ENCODE data around the gene PHLDB2. TPM values are rescaled to one million over a fixed set of nuclear protein-coding genes. Genes with fewer than 3 reads are reported as not detected.

Gene PHLDB2
- total and polyA plus RNA-seq, 11 donors, result 59.0 to 280 (median 115) TPM

DNA sequence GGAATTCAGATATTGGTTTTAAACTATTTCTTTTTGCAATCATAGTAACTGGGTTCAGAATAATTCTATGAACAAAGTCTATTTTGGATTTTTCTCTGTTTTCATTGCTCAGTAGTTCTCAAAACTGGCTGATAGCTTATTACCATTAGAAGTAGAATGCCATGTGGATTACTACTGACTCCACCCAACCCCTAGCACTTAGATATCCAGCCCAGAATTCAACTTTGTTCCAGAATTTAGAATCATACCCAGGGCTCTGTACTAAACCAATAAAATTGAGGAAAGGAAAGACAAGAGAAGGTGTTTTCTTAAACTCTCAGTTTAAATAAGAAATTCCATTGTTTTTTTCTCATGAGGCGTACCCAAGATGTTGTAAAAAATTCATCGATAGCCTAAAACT lies 80.8 kb downstream of the PHLDB2 start:
- peaks cover 0 to 14% (median 0%) of the 10 kb centered on the region in 12 donors for H3K4me1 ChIP-seq
- WGBS, 4 donors, result 90 to 97% (median 96%) methylated on average over 2 of the region's 2 CpGs
- intact Hi-C loops (cut with DNase I), result no loop called here
- peaks cover 0 to 99% (median 46%) of the 10 kb centered on the region in 9 donors for H3K36me3 ChIP-seq
- H3K4me3 ChIP-seq, result no peak overlapping the region
- H3K27ac ChIP-seq, result no peak overlapping the region
- DNase-seq (no peak), ATAC-seq (no peak)
- H3K9me3 ChIP-seq, result no peaks in the 10 kb centered on the region
- TF ChIP-seq, protein P1, sequence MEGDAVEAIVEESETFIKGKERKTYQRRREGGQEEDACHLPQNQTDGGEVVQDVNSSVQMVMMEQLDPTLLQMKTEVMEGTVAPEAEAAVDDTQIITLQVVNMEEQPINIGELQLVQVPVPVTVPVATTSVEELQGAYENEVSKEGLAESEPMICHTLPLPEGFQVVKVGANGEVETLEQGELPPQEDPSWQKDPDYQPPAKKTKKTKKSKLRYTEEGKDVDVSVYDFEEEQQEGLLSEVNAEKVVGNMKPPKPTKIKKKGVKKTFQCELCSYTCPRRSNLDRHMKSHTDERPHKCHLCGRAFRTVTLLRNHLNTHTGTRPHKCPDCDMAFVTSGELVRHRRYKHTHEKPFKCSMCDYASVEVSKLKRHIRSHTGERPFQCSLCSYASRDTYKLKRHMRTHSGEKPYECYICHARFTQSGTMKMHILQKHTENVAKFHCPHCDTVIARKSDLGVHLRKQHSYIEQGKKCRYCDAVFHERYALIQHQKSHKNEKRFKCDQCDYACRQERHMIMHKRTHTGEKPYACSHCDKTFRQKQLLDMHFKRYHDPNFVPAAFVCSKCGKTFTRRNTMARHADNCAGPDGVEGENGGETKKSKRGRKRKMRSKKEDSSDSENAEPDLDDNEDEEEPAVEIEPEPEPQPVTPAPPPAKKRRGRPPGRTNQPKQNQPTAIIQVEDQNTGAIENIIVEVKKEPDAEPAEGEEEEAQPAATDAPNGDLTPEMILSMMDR (IDR thresholded peaks at IDR 0.05), result no peak
- no peaks in the 10 kb centered on the region for H3K27me3 ChIP-seq

DNA sequence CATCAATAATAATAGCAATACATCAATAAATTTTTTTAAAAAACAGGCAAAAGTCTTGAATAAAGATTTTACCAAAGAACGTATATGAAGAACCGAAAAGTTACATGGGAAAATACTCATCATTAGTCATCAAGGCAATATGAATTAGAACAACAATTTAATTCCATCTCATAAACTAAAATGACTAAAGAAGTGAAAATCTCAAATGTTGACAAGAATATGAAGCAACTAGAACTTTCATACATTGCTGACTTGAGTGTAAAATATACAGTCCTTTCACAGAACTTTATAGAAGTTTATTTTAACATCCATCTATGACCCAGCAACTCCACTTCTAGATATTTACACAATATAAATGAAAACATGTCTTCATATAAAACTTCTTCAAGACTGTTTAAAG lies 84.5 kb downstream of the PHLDB2 start:
- intact Hi-C loops (cut with DNase I), result no loop called here

GRCh38 chr3:111944372-111944771 lies 85.3 kb downstream of the PHLDB2 start:
- no peaks in the 10 kb centered on the region for H3K9me3 ChIP-seq
- peaks cover 0 to 6% (median 0%) of the 10 kb centered on the region in 12 donors for H3K4me1 ChIP-seq
- WGBS, 4 donors, result 87 to 99% (median 96%) methylated on average over 4 of the region's 4 CpGs
- no peaks in the 10 kb centered on the region for H3K27me3 ChIP-seq
- intact Hi-C loops (cut with DNase I), result no loop called here
- DNase-seq, result no peak
- H3K36me3 ChIP-seq, result peaks cover 0 to 100% (median 49%) of the 10 kb centered on the region in 9 donors
- ATAC-seq, result no peak
- no peak overlapping the region for H3K4me3 ChIP-seq
- no peak for TF ChIP-seq POLR2A (IDR thresholded peaks at IDR 0.05)
- TF ChIP-seq, protein P1 (IDR thresholded peaks at IDR 0.05), result no peak
- no peak overlapping the region for H3K27ac ChIP-seq

More for the DNA sequence above, 84.5 kb downstream of the PHLDB2 start:
- H3K4me1 ChIP-seq, result peaks cover 0 to 6% (median 0%) of the 10 kb centered on the region in 12 donors
- H3K27me3 ChIP-seq, result no peaks in the 10 kb centered on the region
- no peaks in the 10 kb centered on the region for H3K9me3 ChIP-seq
- no peak for ATAC-seq
- 90 to 96% (median 95%) methylated on average over 2 of the region's 2 CpGs for WGBS, 4 donors
- no peak for TF ChIP-seq POLR2A (IDR thresholded peaks at IDR 0.05)
- TF ChIP-seq, protein P1 (IDR thresholded peaks at IDR 0.05), result no peak
- peaks cover 0 to 100% (median 53%) of the 10 kb centered on the region in 9 donors for H3K36me3 ChIP-seq
- no peak for DNase-seq
- H3K4me3 ChIP-seq, result no peak overlapping the region
- no peak overlapping the region for H3K27ac ChIP-seq

GRCh38 chr3:111947231-111947630 lies 88.2 kb downstream of the PHLDB2 start:
- intact Hi-C loops (cut with DNase I), result no loop called here
- ATAC-seq, result no peak
- TF ChIP-seq POLR2A (IDR thresholded peaks at IDR 0.05), result no peak
- WGBS, 4 donors, result 73 to 83% (median 78%) methylated on average over 1 of the region's 1 CpG
- H3K4me1 ChIP-seq, result peaks cover 0 to 6% (median 0%) of the 10 kb centered on the region in 12 donors
- no peaks in the 10 kb centered on the region for H3K9me3 ChIP-seq
- no peaks in the 10 kb centered on the region for H3K27me3 ChIP-seq
- peaks cover 0 to 100% (median 24%) of the 10 kb centered on the region in 9 donors for H3K36me3 ChIP-seq
- DNase-seq, result no peak
- H3K4me3 ChIP-seq, result no peak overlapping the region
- H3K27ac ChIP-seq, result no peak overlapping the region

- intact Hi-C loops (cut with DNase I), result no loop called here
- WGBS, 4 donors, result 87 to 90% (median 87%) methylated on average over 9 of the region's 9 CpGs
Observed at GRCh38 chr3:111948786-111949185, 89.7 kb downstream of the PHLDB2 start.

More at GRCh38 chr3:111948786-111949185, 89.7 kb downstream of the PHLDB2 start:
- TF ChIP-seq POLR2A (IDR thresholded peaks at IDR 0.05), result no peak
- TF ChIP-seq, protein P1 (IDR thresholded peaks at IDR 0.05), result no peak
- Histone ChIP-seq H3K27me3 (no peaks in the 10 kb centered on the region), H3K36me3 (peaks cover 0 to 100% (median 26%) of the 10 kb centered on the region in 9 donors), H3K4me1 (peaks cover 0 to 10% (median 0%) of the 10 kb centered on the region in 12 donors), H3K9me3 (no peaks in the 10 kb centered on the region), H3K27ac (no peak overlapping the region), H3K4me3 (no peak overlapping the region)
- ATAC-seq (no peak), DNase-seq (no peak)

All from heart left ventricle (tissue), 16 donors.